Activated CD8-positive, alpha-beta memory T cell treated with anti-CD3 and anti-CD28 coated beads, Interleukin-2, amount 50 U/mL, for 24 hours (primary cell): ENCODE results near the gene SLC25A10.
A peak's percentile ranks its signal among the peaks of the same experiment; 100 is the strongest.
"Not testable (repeated sequence)": the region's sequence is repeated elsewhere in the genome, so short reads cannot be mapped to it uniquely, and the experiment has no call there.

ENCODE experiments used
- DNase-seq: peaks from one replicate; pipeline ENCODE4 v3.0.0-alpha.2; 2020; ENCODE audit errors: extremely low read depth

The SLC25A10 gene, protein sequence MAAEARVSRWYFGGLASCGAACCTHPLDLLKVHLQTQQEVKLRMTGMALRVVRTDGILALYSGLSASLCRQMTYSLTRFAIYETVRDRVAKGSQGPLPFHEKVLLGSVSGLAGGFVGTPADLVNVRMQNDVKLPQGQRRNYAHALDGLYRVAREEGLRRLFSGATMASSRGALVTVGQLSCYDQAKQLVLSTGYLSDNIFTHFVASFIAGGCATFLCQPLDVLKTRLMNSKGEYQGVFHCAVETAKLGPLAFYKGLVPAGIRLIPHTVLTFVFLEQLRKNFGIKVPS

GRCh38 chr17:81711814-81712467, at the start of gene SLC25A10:
Gene SLC25A10 (plus strand): TSS chr17:81712284. CDS start chr17:81712427, 143 bp downstream.
- DNase-seq: peak; percentile 42

GRCh38 chr17:81664051-81664470, 48.0 kb upstream of the SLC25A10 start:
- no peak for DNase-seq

GRCh38 chr17:81665205-81666091, 46.6 kb upstream of the SLC25A10 start:
- DNase-seq: no peak

GRCh38 chr17:81666092-81666341, 46.1 kb upstream of the SLC25A10 start:
- DNase-seq: no peak

GRCh38 chr17:81666342-81667191, 45.5 kb upstream of the SLC25A10 start, which contains the start of the genes CCDC137 and OXLD1:
Gene CCDC137 (plus strand): TSS chr17:81666737. CDS start chr17:81666767, 30 bp downstream.
Gene OXLD1 (minus strand): TSS chr17:81666605. CDS start chr17:81666577, 28 bp downstream.
- peak; percentile 79 for DNase-seq

DNA sequence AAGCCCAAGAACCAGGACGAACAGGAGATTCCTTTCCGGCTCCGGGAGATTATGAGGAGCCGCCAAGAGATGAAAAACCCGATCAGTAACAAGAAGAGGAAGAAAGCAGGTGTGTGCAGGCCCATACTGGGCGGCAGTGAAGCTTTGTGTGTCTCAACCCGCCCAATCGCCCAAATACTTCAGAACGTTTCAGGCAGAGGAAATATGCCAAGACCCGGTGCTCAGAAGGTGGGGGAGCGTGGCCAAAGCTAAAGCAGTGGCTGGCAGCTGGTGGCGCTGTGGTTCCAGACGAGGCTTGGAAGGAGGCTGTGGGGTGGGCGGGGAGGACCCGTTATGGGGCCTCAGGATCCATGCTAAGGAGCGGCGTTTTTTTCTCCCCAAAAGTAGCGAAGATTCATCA, 44.3 kb upstream of the SLC25A10 start:
- no peak for DNase-seq

DNA sequence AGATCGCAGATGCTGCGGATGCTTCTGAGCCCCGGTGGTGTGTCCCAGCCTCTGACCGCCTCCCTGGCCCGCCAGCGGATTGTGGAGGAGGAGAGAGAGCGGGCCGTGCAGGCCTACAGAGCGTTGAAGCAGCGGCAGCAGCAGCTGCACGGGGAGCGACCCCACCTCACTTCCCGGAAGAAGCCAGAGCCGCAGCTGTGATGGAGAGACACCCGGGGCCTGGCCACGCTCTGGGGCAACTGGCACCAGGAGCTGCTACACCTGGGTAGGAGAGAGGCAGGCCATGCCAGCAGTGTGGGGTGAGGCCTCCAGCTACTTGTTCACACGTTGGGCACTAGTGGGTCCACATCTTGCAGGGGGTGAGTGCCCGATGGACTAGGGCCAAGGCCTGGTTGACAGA, 39.6 kb upstream of the SLC25A10 start:
- DNase-seq: no peak

DNA sequence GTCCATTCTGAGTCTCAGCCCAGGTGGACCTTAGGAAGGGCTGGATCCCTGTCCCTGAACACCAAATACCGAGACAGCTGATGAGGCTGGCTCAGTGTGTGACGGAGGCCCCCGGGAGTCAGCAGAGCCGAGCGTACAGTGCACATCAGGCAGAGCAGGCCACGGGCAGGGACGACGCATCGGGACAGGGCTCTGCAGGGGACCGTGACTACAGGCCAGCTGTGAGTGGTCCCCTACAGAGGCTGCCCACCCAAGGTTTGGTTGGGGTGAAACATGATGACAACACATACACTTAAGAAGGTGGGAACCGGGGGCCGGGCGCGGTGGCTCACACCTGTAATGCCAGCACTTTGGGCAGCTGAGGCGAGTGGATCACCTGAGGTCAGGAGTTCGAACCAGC, 39.1 kb upstream of the SLC25A10 start:
- DNase-seq: no peak

- DNase-seq: no peak
These were observed 38.4 kb upstream of the SLC25A10 start for GRCh38 chr17:81673561-81674258.

DNA sequence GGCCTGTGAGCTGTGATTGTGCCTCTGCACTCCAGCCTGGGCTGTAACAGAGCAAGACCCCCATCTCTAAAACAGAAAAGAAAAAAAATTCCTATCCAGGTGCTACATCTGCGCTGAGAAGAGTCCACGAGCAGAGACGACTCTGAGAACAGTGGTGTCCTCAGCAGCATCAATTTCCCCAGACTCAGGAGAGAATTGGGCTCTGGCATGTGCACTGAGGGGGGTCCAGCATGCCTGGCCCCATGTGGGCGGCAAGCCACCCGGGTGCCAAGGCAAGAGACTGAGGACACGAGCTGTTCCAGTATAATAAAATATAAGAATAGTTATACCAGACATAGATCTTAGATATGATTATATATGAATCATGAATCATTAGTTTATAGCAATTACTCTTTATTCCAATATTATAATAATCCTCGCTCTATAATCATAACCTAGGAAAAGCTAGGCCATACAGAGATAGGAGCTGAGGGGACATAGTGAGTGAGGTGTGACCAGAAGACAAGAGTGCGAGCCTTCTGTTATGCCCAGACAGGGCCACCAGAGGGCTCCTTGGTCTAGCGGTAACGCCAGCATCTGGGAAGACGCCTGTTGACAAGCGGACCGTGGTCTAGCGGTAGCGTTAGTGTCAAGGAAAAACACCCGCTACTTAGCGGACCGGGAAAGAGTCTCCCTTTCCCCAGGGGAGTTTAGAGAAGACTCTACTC, 36.4 kb upstream of the SLC25A10 start:
- DNase-seq: not testable (repeated sequence)

- DNase-seq: no peak
These were observed 35.2 kb upstream of the SLC25A10 start for GRCh38 chr17:81676906-81677305.

DNA sequence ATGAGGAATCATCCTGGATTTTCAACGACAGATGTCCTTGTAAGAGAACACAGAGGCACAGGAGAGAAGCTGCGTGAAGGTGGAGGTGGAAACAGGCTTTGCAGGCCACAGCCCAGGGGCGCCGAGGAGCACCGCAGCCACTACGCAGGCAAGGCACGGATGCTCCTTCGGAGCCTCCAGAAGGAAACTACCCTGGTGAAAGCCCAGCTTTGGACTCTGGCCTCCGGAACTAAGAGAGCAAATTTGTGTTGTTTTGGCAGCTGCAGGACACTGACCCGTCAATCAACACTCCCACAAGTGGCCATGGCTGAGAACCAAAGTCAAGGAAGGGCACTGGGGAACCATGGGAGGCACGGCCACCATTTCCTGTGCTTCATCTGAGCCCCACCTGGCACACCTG, 31.9 kb upstream of the SLC25A10 start:
- DNase-seq: no peak

DNA sequence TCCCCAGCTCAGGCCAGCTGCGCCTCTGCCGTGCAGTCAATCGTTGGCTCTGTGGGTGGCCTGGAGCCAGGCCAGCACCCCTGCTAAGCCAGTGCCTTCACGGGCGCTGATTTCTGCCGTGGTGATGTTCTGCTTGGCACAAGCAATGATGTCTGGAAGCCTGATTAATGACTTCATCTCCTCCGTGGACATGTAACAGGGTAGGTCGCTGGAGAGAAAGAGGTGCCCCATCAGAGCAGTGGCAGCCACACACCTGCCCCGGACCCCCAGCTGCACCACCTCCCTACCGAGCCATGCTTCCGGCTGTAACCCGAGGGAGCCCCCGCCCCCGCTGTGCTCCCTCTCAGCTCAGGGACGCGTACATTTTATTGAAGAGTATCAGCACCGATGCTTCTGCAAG, 30.4 kb upstream of the SLC25A10 start:
- no peak for DNase-seq

- no peak for DNase-seq
These were observed 29.4 kb upstream of the SLC25A10 start for GRCh38 chr17:81682565-81683207.

GRCh38 chr17:81683208-81683583, 28.9 kb upstream of the SLC25A10 start:
- DNase-seq: no peak

- DNase-seq: peak; percentile 91
These were observed 28.3 kb upstream of the SLC25A10 start, which contains the start of the genes ARL16 and HGS for GRCh38 chr17:81683584-81684441. Gene ARL16 (minus strand): TSS chr17:81683797. CDS start chr17:81683753, 44 bp downstream. Gene HGS (plus strand): TSS chr17:81684011. CDS start chr17:81684067, 56 bp downstream.

DNA sequence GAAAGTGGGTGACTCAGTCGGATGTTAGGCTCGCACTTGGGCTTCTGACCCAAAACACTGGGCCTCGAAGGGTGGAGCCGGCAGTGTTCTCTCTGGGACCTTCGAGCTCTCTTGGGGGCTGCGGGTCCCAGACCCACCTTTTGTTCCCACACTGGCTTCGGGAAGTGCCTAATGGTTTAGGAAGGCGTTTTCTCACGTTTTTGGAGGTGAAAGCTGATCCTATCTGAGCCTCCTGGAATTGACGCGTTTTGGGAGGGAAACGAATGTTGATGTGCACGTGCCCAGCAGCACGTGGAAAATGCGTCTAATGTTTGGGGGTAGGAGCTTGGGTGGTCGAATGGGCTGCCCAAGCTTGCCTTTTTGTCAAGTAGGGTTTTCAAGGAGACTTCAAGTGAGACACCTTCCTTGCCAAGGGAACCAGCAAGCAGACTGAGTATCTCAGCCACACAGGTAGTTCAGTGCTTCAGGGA, 27.6 kb upstream of the SLC25A10 start:
- no peak for DNase-seq

- DNase-seq: no peak
These were observed 27.0 kb upstream of the SLC25A10 start for GRCh38 chr17:81685108-81685507.

- DNase-seq: no peak
These were observed 25.5 kb upstream of the SLC25A10 start for GRCh38 chr17:81686614-81687013.
